ENCODE data around the gene YPEL3. TPM values are rescaled to one million over a fixed set of nuclear protein-coding genes. Genes with fewer than 3 reads are reported as not detected.

The YPEL3 gene
- total and polyA plus RNA-seq, 2 of the 8 experiments (the other 6 are each of a cell fraction or from before 2014, with no cell fraction given), result 40.3 to 53.3 TPM

DNA sequence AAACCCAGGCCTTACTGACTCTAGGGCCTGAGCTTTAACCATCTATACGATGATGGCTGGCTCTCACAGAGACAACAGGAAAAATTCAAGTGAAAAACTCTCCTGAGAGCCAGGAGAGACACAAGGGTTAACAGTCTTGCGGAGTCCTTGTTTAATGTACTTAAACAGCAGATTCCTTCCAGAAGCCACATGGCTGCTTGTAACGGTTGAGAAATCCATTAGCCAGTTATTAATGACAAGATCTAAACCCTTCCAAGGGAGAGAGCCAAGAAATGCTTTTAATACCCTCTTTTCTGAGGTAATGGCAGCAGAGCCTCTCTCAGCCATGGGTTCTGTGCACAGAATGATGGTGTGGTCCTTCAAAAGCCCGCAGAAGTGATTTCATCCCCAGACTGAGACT is 35.7 kb downstream of the YPEL3 start:
- Histone ChIP-seq H3K79me2 (ENCODE audit: control insufficient read depth in 1 of 2, insufficient read depth in 2 of 2, low read length in 2 of 2) (no peaks in the 10 kb centered on the region), H2BK12ac (ENCODE audit: low read depth, low read length) (no peak overlapping the region), H4K8ac (ENCODE audit: extremely low read depth, insufficient read depth, low read length) (no peak overlapping the region), H3K14ac (ENCODE audit: insufficient read length) (no peak overlapping the region), H3K56ac (replicated peaks; ENCODE audit: insufficient read length, low read depth, low read length) (no peak overlapping the region), H2BK20ac (ENCODE audit: low read length) (no peak overlapping the region), H2BK15ac (ENCODE audit: low read length) (no peak overlapping the region), H3K18ac (ENCODE audit: extremely low read depth, low read length) (no peak overlapping the region), H4K91ac (replicated peaks; ENCODE audit: insufficient read length, low read length) (no peak overlapping the region), H2AFZ (ENCODE audit: low read length) (no peak overlapping the region), H3K23ac (ENCODE audit: insufficient read length) (no peak overlapping the region), H4K5ac (ENCODE audit: insufficient read length, low read depth, low read length) (no peak overlapping the region), H3K4ac (replicated peaks; ENCODE audit: insufficient read length, low read depth, low read length) (no peak overlapping the region), H3K4me3 (ENCODE audit: extremely low read depth in 1 of 4, insufficient read depth in 2 of 4, low read depth in 3 of 4, low read length in 4 of 4) (no peak overlapping the region), H3K4me2 (ENCODE audit: insufficient read depth in 1 of 2, low read depth in 2 of 2, low read length in 2 of 2) (no peak overlapping the region), H3K4me1 (replicated peaks in 1 of 4; ENCODE audit: control insufficient read depth in 3 of 4, insufficient read depth in 4 of 4, low read length in 3 of 4) (peaks cover 6 to 13% (median 10%) of the 10 kb centered on the region in 4 experiments), H3K79me1 (ENCODE audit: low read depth, low read length) (no peaks in the 10 kb centered on the region), H3K9ac (replicated peaks in 1 of 4; ENCODE audit: extremely low read depth in 1 of 4, low read depth in 3 of 4, low read length in 3 of 4) (no peak overlapping the region; a peak in 1 of 7 replicates), H4K20me1 (replicated peaks in 1 of 2; ENCODE audit: control insufficient read depth in 1 of 2, insufficient read depth in 2 of 2, low read length in 2 of 2) (no peaks in the 10 kb centered on the region), H3K27me3 (replicated peaks in 1 of 4; ENCODE audit: control insufficient read depth in 3 of 4, extremely low read depth in 1 of 4, insufficient read depth in 3 of 4, low read length in 3 of 4) (no peaks in the 10 kb centered on the region), H2BK5ac (ENCODE audit: low read depth, low read length) (no peak overlapping the region), H2AK5ac (ENCODE audit: low read depth, low read length) (no peak overlapping the region), H3K36me3 (ENCODE audit: control insufficient read depth in 2 of 4, insufficient read depth in 4 of 4, low read length in 3 of 4) (no peaks in the 10 kb centered on the region), H3K23me2 (ENCODE audit: low read depth, low read length) (peaks cover 15% of the 10 kb centered on the region), H2BK120ac (replicated peaks; ENCODE audit: low read depth, low read length) (no peak overlapping the region), H3K27ac (ENCODE audit: low read depth, low read length) (no peak overlapping the region), H3K9me3 (ENCODE audit: insufficient read depth in 2 of 2, low read depth in 1 of 2, low read length in 1 of 2) (no peaks in the 10 kb centered on the region)
- DNase-seq (ENCODE audit: low read depth in 1 of 2, low spot score in 2 of 2) (no peak), FAIRE-seq (no peak)
- no peak for TF ChIP-seq SIX5 (IDR thresholded peaks at IDR 0.05; ENCODE audit: low read depth, low read length)
- no peak for TF ChIP-seq ZNF274 (IDR thresholded peaks at IDR 0.05; ENCODE audit: borderline replicate concordance, extremely low read depth, low read length)
- CTCF ChIA-PET (ENCODE audit: partially characterized antibody), result interaction anchor here (4.6 kb wide), 1 partner anchor 28 kb away, joined by 16 read pairs; no protein-coding TSS in a partner anchor
- POLR2A ChIA-PET (ENCODE audit: partially characterized antibody), result interaction anchor here (1.4 to 2.7 kb wide), 2 partner anchors 29 to 33 kb away, joined by 3 to 6 read pairs; partner anchors contain the start of gene TLCD3B
- WGBS, 2 experiments (ENCODE audit: extremely low coverage in 1 of 2, insufficient coverage in 1 of 2, insufficient read length in 1 of 2, insufficient replicate concordance in 2 of 2, low coverage in 1 of 2, low lambda C conversion rate in 2 of 2, missing lambda C conversion rate in 1 of 2), result 91% methylated on average over 4 of the region's 4 CpGs; no CpG with 5 or more reads in 1 of the 2 experiments
